Measurements from ENCODE around the gene MATN3.

DNA sequence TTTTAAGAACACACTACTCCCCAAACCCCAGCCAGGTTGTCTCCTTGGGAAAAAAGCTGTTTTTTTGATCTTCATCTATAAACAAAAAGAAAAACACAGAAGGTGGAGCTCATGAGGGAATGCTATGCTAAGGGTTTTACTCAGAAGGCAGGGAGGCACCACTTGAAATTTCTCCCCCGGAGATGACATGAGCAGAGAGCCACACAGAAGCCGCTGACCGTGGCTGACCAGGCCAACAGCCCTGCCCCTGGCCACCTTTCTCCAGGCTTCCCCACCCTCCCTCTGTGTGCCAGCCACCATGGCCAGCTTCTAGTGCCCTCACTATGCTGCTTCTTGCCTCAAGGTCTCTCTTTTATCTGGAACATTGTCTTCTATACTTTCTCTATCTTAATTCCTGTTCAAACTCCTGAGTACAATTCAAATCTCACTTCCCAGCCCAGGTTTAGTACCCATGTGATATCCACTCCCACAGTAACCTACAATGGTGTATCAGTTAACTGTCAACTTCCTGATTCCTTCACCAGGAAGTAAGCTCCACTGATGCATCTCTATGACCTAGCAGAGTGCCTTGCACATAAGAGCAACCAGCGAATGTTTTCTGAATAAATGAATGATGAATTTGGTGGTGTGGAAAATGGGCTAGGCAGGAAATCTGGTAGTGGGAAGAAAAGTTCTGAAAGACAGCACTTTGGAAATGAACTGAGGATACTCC is 23.6 kb upstream of the MATN3 start:
- TF ChIP-seq, protein P1, sequence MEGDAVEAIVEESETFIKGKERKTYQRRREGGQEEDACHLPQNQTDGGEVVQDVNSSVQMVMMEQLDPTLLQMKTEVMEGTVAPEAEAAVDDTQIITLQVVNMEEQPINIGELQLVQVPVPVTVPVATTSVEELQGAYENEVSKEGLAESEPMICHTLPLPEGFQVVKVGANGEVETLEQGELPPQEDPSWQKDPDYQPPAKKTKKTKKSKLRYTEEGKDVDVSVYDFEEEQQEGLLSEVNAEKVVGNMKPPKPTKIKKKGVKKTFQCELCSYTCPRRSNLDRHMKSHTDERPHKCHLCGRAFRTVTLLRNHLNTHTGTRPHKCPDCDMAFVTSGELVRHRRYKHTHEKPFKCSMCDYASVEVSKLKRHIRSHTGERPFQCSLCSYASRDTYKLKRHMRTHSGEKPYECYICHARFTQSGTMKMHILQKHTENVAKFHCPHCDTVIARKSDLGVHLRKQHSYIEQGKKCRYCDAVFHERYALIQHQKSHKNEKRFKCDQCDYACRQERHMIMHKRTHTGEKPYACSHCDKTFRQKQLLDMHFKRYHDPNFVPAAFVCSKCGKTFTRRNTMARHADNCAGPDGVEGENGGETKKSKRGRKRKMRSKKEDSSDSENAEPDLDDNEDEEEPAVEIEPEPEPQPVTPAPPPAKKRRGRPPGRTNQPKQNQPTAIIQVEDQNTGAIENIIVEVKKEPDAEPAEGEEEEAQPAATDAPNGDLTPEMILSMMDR (IDR thresholded peaks at IDR 0.05; ENCODE audit: low read depth, low read length, missing input control): no peak
- TF ChIP-seq, protein P2, sequence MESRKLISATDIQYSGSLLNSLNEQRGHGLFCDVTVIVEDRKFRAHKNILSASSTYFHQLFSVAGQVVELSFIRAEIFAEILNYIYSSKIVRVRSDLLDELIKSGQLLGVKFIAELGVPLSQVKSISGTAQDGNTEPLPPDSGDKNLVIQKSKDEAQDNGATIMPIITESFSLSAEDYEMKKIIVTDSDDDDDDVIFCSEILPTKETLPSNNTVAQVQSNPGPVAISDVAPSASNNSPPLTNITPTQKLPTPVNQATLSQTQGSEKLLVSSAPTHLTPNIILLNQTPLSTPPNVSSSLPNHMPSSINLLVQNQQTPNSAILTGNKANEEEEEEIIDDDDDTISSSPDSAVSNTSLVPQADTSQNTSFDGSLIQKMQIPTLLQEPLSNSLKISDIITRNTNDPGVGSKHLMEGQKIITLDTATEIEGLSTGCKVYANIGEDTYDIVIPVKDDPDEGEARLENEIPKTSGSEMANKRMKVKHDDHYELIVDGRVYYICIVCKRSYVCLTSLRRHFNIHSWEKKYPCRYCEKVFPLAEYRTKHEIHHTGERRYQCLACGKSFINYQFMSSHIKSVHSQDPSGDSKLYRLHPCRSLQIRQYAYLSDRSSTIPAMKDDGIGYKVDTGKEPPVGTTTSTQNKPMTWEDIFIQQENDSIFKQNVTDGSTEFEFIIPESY (IDR thresholded peaks at IDR 0.05): no peak
- TF ChIP-seq GABPA (IDR thresholded peaks at IDR 0.05 in 1 of 2, conservative IDR thresholded peaks at IDR 0.05 in 1 of 2) (no peak), JUND (IDR thresholded peaks at IDR 0.05) (no peak)
- TF ChIP-seq, protein P3, sequence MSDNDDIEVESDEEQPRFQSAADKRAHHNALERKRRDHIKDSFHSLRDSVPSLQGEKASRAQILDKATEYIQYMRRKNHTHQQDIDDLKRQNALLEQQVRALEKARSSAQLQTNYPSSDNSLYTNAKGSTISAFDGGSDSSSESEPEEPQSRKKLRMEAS (IDR thresholded peaks at IDR 0.05): no peak

All from liver (tissue), 3 donors.